ENCODE results near the gene CACHD1. TPM values are rescaled to one million over a fixed set of nuclear protein-coding genes. Genes with fewer than 3 reads are reported as not detected.

CACHD1 gene
- total and polyA plus RNA-seq, 11 donors: 0.89 to 10.0 (median 2.4) TPM

- intact Hi-C loops (cut with DNase I): loop anchor here in 9 of 10 donors (5.0 to 10.0 kb wide), 9 partner anchors 33 to 346 kb away; no protein-coding TSS in a partner anchor
- Histone ChIP-seq H3K36me3 (no peaks in the 10 kb centered on the region), H3K4me3 (no peak overlapping the region), H3K27ac (no peak overlapping the region), H3K9me3 (no peaks in the 10 kb centered on the region), H3K4me1 (peaks cover 7 to 82% (median 45%) of the 10 kb centered on the region in 12 donors), H3K27me3 (no peaks in the 10 kb centered on the region)
- TF ChIP-seq POLR2A (IDR thresholded peaks at IDR 0.05) (no peak), CTCF (IDR thresholded peaks at IDR 0.05) (no peak)
- DNase-seq (no peak), ATAC-seq (no peak)
- WGBS, 4 donors: 70 to 75% (median 72%) methylated on average over 3 of the region's 3 CpGs
Measured at GRCh38 chr1:64478594-64479470, 8.9 kb downstream of the CACHD1 start.

- intact Hi-C loops (cut with DNase I): loop anchor here in 9 of 10 donors (5.0 to 10.0 kb wide), 9 partner anchors 32 to 345 kb away; no protein-coding TSS in a partner anchor
- no peak for ATAC-seq
- peaks cover 7 to 74% (median 42%) of the 10 kb centered on the region in 12 donors for H3K4me1 ChIP-seq
- H3K27ac ChIP-seq: no peak overlapping the region
- H3K36me3 ChIP-seq: no peaks in the 10 kb centered on the region
- H3K9me3 ChIP-seq: no peaks in the 10 kb centered on the region
- H3K4me3 ChIP-seq: no peak overlapping the region
- H3K27me3 ChIP-seq: no peaks in the 10 kb centered on the region
- TF ChIP-seq POLR2A (IDR thresholded peaks at IDR 0.05): no peak
- TF ChIP-seq CTCF (IDR thresholded peaks at IDR 0.05): no peak
- WGBS, 4 donors: 96 to 100% (median 97%) methylated on average over 1 of the region's 1 CpG
- DNase-seq: no peak
Measured at GRCh38 chr1:64479874-64480273, 9.9 kb downstream of the CACHD1 start.

GRCh38 chr1:64480999-64481772, 11.3 kb downstream of the CACHD1 start:
- H3K27ac ChIP-seq: no peak overlapping the region
- TF ChIP-seq POLR2A (IDR thresholded peaks at IDR 0.05) (no peak), CTCF (IDR thresholded peaks at IDR 0.05) (no peak)
- no peak overlapping the region for H3K4me3 ChIP-seq
- intact Hi-C loops (cut with DNase I): no loop called here
- no peaks in the 10 kb centered on the region for H3K27me3 ChIP-seq
- DNase-seq (no peak), ATAC-seq (no peak)
- no peaks in the 10 kb centered on the region for H3K36me3 ChIP-seq
- peaks cover 0 to 61% (median 32%) of the 10 kb centered on the region in 12 donors for H3K4me1 ChIP-seq
- H3K9me3 ChIP-seq: no peaks in the 10 kb centered on the region
- WGBS, 4 donors: 32 to 44% (median 38%) methylated on average over 4 of the region's 4 CpGs

GRCh38 chr1:64482128-64482527, 12.2 kb downstream of the CACHD1 start:
- H3K27me3 ChIP-seq: no peaks in the 10 kb centered on the region
- H3K27ac ChIP-seq: no peak overlapping the region
- WGBS, 4 donors: 89 to 92% (median 91%) methylated on average over 3 of the region's 3 CpGs
- ATAC-seq (no peak), DNase-seq (no peak)
- no peaks in the 10 kb centered on the region for H3K36me3 ChIP-seq
- intact Hi-C loops (cut with DNase I): no loop called here
- no peak overlapping the region for H3K4me3 ChIP-seq
- no peaks in the 10 kb centered on the region for H3K9me3 ChIP-seq
- no peak for TF ChIP-seq POLR2A (IDR thresholded peaks at IDR 0.05)
- TF ChIP-seq CTCF (IDR thresholded peaks at IDR 0.05): no peak
- peaks cover 0 to 51% (median 23%) of the 10 kb centered on the region in 12 donors for H3K4me1 ChIP-seq
